ENCODE results near the gene FGA.

Gene FGA

GRCh38 chr4:154618708-154619315 lies 28.3 kb upstream of the FGA start:
- peak; percentile 44 to 50 for TF ChIP-seq CTCF (IDR thresholded peaks at IDR 0.05)
- no peak for DNase-seq
- H3K36me3 ChIP-seq = no peaks in the 10 kb centered on the region
- H3K9me3 ChIP-seq = no peaks in the 10 kb centered on the region
- no peak overlapping the region for H3K4me3 ChIP-seq
- intact Hi-C loops (cut with DNase I; ENCODE audit: low total_unique reads) = no loop called here
- peaks cover 0 to 10% (median 1%) of the 10 kb centered on the region in 4 donors for H3K4me1 ChIP-seq
- H3K27me3 ChIP-seq = no peaks in the 10 kb centered on the region
- no peak overlapping the region for H3K27ac ChIP-seq

- TF ChIP-seq CTCF (IDR thresholded peaks at IDR 0.05) = no peak
- Histone ChIP-seq H3K27me3 (no peaks in the 10 kb centered on the region), H3K27ac (no peak overlapping the region), H3K4me1 (peaks cover 0 to 10% (median 1%) of the 10 kb centered on the region in 4 donors), H3K4me3 (no peak overlapping the region), H3K9me3 (no peaks in the 10 kb centered on the region), H3K36me3 (no peaks in the 10 kb centered on the region)
- no peak for DNase-seq
- intact Hi-C loops (cut with DNase I; ENCODE audit: low total_unique reads) = no loop called here
Measured at GRCh38 chr4:154617820-154618317, 27.3 kb upstream of the FGA start.

GRCh38 chr4:154616731-154617130 lies 26.2 kb upstream of the FGA start:
- no peak for TF ChIP-seq CTCF (IDR thresholded peaks at IDR 0.05)
- Histone ChIP-seq H3K36me3 (no peaks in the 10 kb centered on the region), H3K4me3 (no peak overlapping the region), H3K9me3 (no peaks in the 10 kb centered on the region), H3K4me1 (peaks cover 0 to 10% (median 1%) of the 10 kb centered on the region in 4 donors), H3K27ac (peak overlapping the region in 1 of 2 donors; percentile 39), H3K27me3 (no peaks in the 10 kb centered on the region)
- intact Hi-C loops (cut with DNase I; ENCODE audit: low total_unique reads) = no loop called here
- DNase-seq = no peak

GRCh38 chr4:154616287-154616686 lies 25.7 kb upstream of the FGA start:
- Histone ChIP-seq H3K9me3 (no peaks in the 10 kb centered on the region), H3K4me3 (no peak overlapping the region), H3K4me1 (peaks cover 0 to 10% (median 1%) of the 10 kb centered on the region in 4 donors), H3K27me3 (no peaks in the 10 kb centered on the region), H3K27ac (peak overlapping the region in 1 of 2 donors; percentile 39), H3K36me3 (no peaks in the 10 kb centered on the region)
- intact Hi-C loops (cut with DNase I; ENCODE audit: low total_unique reads) = no loop called here
- TF ChIP-seq CTCF (IDR thresholded peaks at IDR 0.05) = no peak
- DNase-seq = no peak

- no peak for TF ChIP-seq CTCF (IDR thresholded peaks at IDR 0.05)
- H3K27me3 ChIP-seq = no peaks in the 10 kb centered on the region
- no peaks in the 10 kb centered on the region for H3K9me3 ChIP-seq
- DNase-seq = no peak
- peaks cover 0 to 10% (median 1%) of the 10 kb centered on the region in 4 donors for H3K4me1 ChIP-seq
- intact Hi-C loops (cut with DNase I; ENCODE audit: low total_unique reads) = no loop called here
- H3K36me3 ChIP-seq = no peaks in the 10 kb centered on the region
- H3K27ac ChIP-seq = no peak overlapping the region
- H3K4me3 ChIP-seq = no peak overlapping the region
Measured at GRCh38 chr4:154615211-154615610, 24.7 kb upstream of the FGA start.
